GM21367 (cell line): ENCODE measurements around the gene ASPRV1.
"Not testable (repeated sequence)": the region's sequence is repeated elsewhere in the genome, so short reads cannot be mapped to it uniquely, and the experiment has no call there.

ENCODE experiments used
- ATAC-seq: cut with Tn5 transposase; IDR thresholded peaks from one replicate; pipeline ENCODE4 v1.9.1; 2021; ENCODE audit not compliant: unreplicated experiment

ASPRV1 gene

DNA sequence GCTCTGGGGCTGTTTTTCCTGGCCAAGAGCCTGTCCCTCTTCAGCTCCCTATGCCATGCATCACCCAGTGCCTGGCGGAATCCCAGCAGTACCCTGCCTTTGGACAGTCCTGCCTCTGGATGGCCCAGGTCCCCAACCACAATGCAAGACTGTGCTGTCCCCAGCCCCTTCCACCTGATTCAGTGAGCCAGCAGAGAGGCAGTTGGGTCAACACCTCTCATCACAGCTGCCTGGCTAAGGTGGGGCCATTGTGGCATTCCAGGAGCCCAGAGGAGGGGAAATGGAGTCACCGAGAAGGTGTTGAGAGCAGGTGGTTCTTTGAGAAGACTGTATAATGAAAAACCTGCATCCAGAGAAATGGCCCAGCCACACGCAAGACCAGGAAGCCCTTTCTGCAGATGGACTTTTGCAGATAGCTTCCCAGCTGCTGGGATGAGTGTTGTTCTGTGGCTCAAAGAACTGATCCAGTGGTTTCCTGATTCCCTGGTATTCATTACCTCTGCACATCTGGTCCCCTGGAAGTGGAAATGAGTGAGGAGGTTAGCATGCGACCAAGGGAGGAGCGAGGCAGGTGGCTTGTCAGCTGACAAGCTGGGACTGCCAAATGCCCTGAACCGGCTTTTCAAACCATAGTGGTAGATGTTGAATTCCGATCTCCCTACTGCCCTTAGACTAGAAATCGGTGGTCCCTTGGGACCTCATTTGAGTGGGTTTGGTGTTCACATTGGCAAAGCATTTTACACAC lies 1.7 kb upstream of the ASPRV1 start:
- no peak for ATAC-seq

DNA sequence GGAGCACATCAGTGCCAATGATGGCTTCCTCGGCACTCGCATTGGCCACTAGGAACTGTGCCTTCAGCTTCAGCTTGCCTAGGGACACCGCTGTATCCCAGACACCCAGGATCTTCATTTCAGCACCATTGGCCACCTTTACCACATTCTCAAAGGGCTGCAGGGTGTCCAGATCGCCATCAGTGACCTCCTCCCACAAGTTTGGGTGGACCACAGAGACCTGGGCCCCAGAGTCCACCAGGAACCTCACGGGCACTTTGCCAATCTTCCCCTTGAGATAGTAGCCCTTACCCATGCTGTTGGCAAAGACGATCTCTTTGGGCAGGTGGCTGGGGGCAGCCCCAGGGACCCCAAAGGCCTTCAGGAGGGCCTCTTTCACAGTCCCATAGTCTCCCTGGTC lies 610 bp downstream of the ASPRV1 start:
- ATAC-seq: no peak

- ATAC-seq: no peak
These were observed 2.0 kb downstream of the ASPRV1 start for GRCh38 chr2:69959425-69959824.

GRCh38 chr2:69958480-69958879 lies 3.0 kb downstream of the ASPRV1 start:
- ATAC-seq: no peak

GRCh38 chr2:69957965-69958364 lies 3.5 kb downstream of the ASPRV1 start:
- no peak for ATAC-seq

- no peak for ATAC-seq
These were observed 4.9 kb downstream of the ASPRV1 start for GRCh38 chr2:69956475-69956979.

DNA sequence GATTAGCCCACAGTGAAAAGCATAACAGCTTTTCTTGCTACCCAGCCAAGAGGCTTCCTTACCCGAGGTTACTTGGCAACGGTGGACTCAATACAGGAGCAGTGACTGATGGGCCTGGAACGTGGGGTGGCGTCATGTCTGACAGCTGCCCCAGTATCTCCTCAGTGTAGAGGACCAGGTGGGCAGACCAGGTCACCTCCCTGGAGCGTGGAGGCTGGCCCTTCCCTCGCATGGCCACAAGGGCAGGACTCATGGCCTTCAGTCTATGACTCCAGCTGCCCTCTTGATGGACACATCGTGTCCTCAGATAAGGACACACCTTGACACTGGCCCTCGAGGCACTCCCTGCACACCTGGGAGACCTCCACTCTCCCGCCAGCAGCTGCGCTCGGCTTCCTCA lies 6.4 kb downstream of the ASPRV1 start:
- ATAC-seq: no peak

- ATAC-seq: no peak
These were observed 7.3 kb downstream of the ASPRV1 start for GRCh38 chr2:69954084-69954483.

GRCh38 chr2:69952336-69953115 lies 8.9 kb downstream of the ASPRV1 start:
- ATAC-seq: no peak

GRCh38 chr2:69950671-69951070 lies 10.8 kb downstream of the ASPRV1 start:
- not testable (repeated sequence) for ATAC-seq

DNA sequence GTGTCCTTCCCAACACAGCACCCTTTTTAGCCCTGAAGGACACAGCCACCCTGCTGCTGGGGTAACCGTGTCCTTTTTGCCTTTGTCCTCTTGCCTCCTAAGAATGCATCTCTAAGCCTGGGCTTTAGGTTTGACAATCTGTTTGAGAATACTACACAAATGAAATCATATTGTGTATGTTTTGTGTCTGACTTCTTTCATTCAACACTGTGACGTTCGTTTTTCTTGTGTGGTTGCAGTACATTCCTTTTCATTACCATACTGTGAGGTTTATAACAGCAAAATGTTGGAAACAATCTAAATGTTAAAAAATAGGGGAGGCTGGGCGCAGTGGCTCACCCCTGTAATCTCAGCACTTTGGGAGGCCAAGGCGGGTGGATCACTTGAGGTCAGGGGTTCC lies 11.2 kb downstream of the ASPRV1 start:
- no peak for ATAC-seq

GRCh38 chr2:69948963-69949645 lies 12.3 kb downstream of the ASPRV1 start:
- no peak for ATAC-seq

DNA sequence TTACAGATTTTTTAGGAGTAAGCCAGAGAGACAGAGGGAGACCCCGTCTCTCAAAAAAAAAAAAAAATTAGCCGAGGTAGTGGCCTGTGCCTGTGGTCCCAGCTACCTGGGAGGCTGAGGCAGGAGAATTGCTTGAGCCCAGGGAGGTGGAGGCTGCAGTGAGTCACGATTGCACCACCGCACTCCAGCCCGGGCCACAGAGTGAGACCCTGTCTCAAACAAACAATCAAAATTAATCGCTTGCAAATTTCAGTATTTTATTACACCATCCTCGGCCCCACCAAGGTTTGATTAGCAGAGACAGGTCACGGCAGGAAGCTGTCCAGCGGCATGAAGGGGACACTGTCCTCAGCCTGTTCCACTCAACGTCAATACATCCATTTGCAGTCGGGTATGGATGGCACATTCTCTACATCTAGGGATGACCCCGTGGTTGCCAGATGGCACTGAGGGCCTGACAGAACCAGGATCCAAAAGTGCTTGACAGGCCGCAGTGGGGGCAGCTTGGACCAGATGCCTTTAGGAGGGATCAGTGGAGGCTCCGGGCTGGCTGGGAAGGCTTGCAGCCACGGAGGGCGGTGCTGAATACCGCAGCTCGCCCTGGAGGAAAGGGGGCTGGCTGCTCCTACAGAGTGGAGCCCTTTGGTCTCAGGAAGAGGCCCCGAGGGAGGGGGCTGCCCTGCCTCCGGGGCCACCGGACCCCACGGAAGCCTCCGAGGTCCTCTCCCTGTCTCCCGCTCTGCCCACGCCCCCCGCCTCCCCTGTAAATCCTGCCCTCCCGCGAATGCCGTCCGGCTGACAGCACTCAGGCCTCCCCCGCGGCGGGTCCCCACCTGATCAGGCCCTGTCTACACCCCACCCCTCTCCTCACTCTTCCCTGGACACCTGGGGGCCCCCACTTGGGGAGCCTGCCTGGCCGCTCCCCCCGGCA lies 13.1 kb downstream of the ASPRV1 start:
- ATAC-seq: no peak

DNA sequence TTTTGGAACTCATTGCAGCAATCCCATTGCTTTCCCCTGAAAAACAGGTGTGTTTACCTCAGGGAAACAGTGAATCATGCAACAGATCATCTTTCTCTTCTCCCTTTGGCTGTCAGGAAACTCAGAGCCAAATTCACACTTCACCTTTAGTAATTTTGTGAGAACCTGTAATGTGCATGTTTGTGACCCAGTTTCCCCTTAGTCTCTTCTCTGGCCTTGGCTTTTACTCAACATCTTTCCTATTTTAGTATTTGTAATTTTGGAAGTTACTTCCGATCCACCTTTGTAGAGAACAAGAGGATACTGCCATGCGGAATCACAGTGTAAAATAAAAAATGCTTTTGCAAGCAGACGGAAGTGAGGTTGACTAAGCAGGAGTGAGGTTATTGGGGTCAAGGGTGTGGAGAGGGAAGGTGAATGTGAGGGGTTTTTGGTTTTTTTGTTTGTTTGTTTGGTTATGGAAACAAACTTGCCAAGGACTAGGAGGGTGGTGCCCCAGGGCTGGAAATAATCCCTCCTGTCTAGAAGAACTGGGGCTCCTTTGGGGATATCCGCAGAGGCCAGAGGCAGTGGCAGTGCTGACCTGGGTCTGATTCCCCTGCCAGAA lies 14.0 kb downstream of the ASPRV1 start:
- ATAC-seq: no peak

DNA sequence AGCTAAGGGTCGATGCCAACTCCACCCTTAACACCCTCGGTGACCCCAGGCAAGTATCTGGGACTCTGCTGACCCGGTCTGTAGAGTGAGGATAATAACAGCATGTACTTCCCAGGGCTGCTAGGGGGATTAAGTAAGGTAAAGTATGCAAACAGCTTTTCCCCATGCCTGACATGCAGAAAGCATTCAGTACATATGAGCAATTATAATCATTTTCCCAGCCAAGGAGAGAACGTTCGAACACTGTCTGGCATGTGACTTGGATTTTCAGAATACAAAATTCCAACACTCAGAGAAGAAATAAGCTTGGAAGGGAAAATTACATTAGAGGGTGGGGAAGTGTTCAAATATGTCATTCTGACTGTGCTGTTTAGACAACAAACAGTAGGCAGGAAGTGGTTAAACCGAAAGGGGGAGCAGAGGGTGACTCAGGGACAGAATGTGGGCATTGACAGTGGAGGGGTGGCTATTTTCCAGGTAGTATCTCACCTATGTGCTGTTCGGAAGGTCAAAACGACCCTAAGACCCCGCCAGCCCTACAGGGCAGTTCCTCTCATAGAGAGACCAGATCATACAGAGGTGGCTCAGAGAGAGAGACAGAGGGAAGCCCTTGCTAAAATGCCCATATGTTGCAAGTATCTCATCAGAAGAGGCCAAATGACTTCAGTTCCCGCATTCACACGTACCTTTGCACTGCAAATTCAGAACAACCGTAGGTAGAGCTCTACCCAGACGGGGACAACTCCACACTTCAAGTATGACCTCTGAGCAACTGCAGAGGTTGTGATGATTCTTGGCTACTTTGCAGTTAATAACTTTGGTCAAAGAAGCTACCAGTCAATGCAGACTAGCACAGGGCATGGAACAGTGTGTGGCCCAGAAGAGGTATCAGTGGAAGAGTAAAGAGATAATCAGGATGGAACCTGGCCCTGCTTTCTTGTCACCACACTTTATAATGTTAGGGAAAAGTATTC lies 14.8 kb downstream of the ASPRV1 start:
- no peak for ATAC-seq

DNA sequence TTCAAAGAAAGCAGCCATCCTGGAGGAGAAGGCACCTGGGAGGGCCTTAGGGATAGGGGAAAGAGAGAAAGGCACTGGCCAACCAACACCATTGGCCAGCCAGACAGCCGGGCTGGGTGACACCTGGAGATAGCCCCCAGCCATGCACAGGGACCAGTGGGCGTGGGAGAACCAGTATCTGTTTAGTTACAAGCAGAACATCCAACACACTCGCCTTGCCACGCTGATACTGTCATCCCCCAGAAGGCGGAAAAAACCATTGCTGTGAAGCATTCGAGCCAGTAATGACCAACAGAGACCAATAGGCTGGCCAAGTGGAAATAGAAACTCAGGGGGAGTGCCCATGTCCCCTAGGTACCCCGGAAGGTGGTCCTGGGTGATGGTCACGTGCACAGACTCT lies 15.5 kb downstream of the ASPRV1 start:
- no peak for ATAC-seq

DNA sequence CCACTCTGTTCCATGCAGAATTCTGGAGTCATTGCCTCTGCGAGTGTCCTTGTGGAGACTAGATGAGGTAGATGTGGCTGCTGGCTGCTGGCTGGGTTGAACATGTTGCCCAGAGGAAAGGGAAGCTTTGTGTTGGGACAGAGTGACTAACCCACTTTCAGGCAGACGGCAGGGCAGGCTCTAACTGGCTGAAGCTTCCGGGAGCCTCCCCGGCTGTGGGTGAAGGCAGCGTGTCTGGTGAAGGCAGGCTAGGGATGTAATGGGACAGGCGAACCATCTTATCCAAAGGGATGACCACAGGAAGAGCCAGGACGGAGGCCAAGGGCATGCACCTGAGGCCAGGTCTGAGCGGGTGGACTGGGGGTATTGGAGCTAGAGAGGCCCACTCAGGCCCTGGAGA lies 16.0 kb downstream of the ASPRV1 start:
- ATAC-seq: no peak

GRCh38 chr2:69944756-69945155 lies 16.7 kb downstream of the ASPRV1 start:
- no peak for ATAC-seq
